MM.1S (cell line): ENCODE data around the gene AFAP1.

Experiments used
- DNase-seq: peaks from one replicate; pipeline ENCODE4 v3.0.0-alpha.2; 2015
- H2AFZ ChIP-seq: fragments of 300-600 bp; sonication (generic); 2 replicates; pipeline ENCODE4 v1.6.0; 2016; ENCODE audit warnings: antibody characterized with exemption, low read length
- H3F3A ChIP-seq: fragments of 300-600 bp; sonication (generic); 2 replicates; pipeline ENCODE4 v1.6.1; 2016; ENCODE audit warnings: mild to moderate bottlenecking, antibody characterized with exemption, low read length, moderate library complexity, mixed read lengths; ENCODE audit not compliant: insufficient read depth
- H3K27ac ChIP-seq: fragments of 300-600 bp; sonication (generic); 2 replicates; pipeline ENCODE4 v1.5.1; 2016; ENCODE audit warnings: mild to moderate bottlenecking, low read length
- H3K27me3 ChIP-seq: fragments of 300-600 bp; sonication (generic); replicated peaks from 2 replicates; pipeline ENCODE4 v1.6.0; 2016; ENCODE audit warnings: low read length; ENCODE audit not compliant: insufficient read depth
- H3K36me3 ChIP-seq: fragments of 300-600 bp; sonication (generic); replicated peaks from 2 replicates; pipeline ENCODE4 v1.6.1; 2016; ENCODE audit warnings: mild to moderate bottlenecking, low read length, mixed read lengths; ENCODE audit not compliant: insufficient read depth
- H3K4me1 ChIP-seq: fragments of 300-600 bp; sonication (generic); 2 replicates; pipeline ENCODE4 v1.6.1; 2016; ENCODE audit warnings: low read length, mixed read lengths
- H3K4me2 ChIP-seq: fragments of 300-600 bp; sonication (generic); 2 replicates; pipeline ENCODE4 v1.6.0; 2016; ENCODE audit warnings: low read depth, low read length
- H3K4me3 ChIP-seq: fragments of 300-600 bp; sonication (generic); 2 replicates; pipeline ENCODE4 v1.5.1; 2016; ENCODE audit warnings: low read length, mixed read lengths
- H3K79me2 ChIP-seq: fragments of 300-600 bp; sonication (generic); 2 replicates; pipeline ENCODE4 v1.6.1; 2016; ENCODE audit warnings: mixed run types, low read length, mixed read lengths
- H3K9ac ChIP-seq: fragments of 300-600 bp; sonication (generic); 2 replicates; pipeline ENCODE4 v1.6.1; 2016; ENCODE audit warnings: low read length, mixed read lengths
- H3K9me2 ChIP-seq: fragments of 300-600 bp; sonication (generic); replicated peaks from 2 replicates; pipeline ENCODE4 v1.6.1; 2016; ENCODE audit warnings: mild to moderate bottlenecking, low read length, mixed read lengths; ENCODE audit not compliant: insufficient read depth
- H3K9me3 ChIP-seq: fragments of 300-600 bp; sonication (generic); replicated peaks from 2 replicates; pipeline ENCODE4 v1.6.1; 2016; ENCODE audit warnings: mild to moderate bottlenecking, low read length, mixed read lengths; ENCODE audit not compliant: insufficient read depth
- H4K20me1 ChIP-seq: fragments of 300-600 bp; sonication (generic); 2 replicates; pipeline ENCODE4 v1.6.1; 2016; ENCODE audit warnings: mild to moderate bottlenecking, low read length, moderate library complexity, mixed read lengths; ENCODE audit not compliant: insufficient read depth
- EZH2 ChIP-seq: fragments of 300-600 bp; sonication (generic); optimal IDR thresholded peaks from 2 replicates; pipeline ENCODE3; 2017; ENCODE audit warnings: low read depth, mild to moderate bottlenecking, antibody characterized with exemption, low read length, mixed read lengths
- EZH2phosphoT487 ChIP-seq: fragments of 300-600 bp; sonication (generic); IDR thresholded peaks from 2 replicates; pipeline ENCODE4 v1.6.1; 2018; ENCODE audit warnings: antibody characterized with exemption, low read length
- TF ChIP-seq, protein P1 (sequence below): fragments of 300-600 bp; sonication (generic); IDR thresholded peaks from 2 replicates; pipeline ENCODE4 v1.5.1; 2016; ENCODE audit warnings: antibody characterized with exemption, low read length, mixed read lengths

Gene AFAP1

DNA sequence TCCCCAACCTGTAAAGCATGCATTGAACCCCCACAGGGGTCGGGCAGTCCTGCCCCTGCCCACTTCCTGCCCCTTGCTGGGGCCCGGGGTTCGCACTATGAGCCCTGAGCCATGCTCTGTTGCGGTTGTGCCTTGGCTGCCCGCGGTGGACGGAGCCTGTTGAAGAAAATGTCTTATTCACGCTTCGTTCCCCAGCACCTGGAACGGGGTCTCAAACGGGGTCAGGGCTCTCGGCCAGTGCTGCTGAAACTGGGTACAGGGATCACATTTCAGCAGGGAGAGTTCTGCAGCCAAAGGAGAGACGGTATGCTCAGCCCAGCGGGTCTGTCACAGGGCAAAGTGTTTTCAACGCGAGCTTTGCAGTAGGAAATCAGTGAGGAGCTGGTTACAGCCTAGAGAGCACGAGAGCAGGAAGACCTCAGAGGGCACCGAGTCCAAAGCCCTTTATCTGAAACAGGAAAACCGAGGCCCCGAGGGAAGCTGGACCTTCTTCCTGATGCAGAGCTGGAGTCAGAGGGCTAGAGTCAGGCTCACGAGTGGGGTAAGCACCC is 46.3 kb upstream of the AFAP1 start:
- Histone ChIP-seq H3K36me3 (no peaks in the 10 kb centered on the region), H2AFZ (no peak overlapping the region), H3K4me3 (no peak overlapping the region), H4K20me1 (no peaks in the 10 kb centered on the region), H3K27ac (no peak overlapping the region), H3K4me2 (no peak overlapping the region), H3K79me2 (no peaks in the 10 kb centered on the region), H3K9ac (no peak overlapping the region), H3K27me3 (peaks cover 85% of the 10 kb centered on the region), H3K4me1 (no peaks in the 10 kb centered on the region), H3K9me3 (no peaks in the 10 kb centered on the region), H3F3A (no peaks in the 10 kb centered on the region), H3K9me2 (no peaks in the 10 kb centered on the region)
- no peak for DNase-seq
- no peak for TF ChIP-seq EZH2

DNA sequence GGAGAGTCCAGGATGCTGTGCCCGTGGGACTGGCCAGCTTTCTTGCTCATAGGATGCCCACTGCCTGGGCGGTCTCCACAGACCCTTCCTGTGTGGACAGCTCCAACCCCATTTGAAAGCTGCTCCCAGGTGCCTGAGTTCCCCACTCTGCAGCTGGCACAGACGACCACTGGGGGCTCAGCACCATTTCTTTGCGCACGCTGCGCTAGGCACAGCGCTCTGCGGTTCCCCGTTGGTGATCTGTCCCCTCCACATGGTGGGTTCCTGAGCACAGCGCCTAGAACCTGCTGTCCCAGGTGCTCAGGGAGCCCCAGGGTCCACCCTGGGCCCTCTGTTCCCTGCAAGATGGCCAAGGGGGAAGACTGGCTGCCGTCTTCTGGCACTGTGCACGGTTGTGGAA is 45.4 kb upstream of the AFAP1 start:
- no peaks in the 10 kb centered on the region for H3K79me2 ChIP-seq
- DNase-seq: no peak
- peaks cover 79% of the 10 kb centered on the region for H3K27me3 ChIP-seq
- no peak overlapping the region for H3K4me2 ChIP-seq
- no peaks in the 10 kb centered on the region for H3K4me1 ChIP-seq
- H3K27ac ChIP-seq: no peak overlapping the region
- H3F3A ChIP-seq: no peaks in the 10 kb centered on the region
- H2AFZ ChIP-seq: no peak overlapping the region
- no peak for TF ChIP-seq EZH2phosphoT487
- TF ChIP-seq EZH2: no peak
- TF ChIP-seq, protein P1, sequence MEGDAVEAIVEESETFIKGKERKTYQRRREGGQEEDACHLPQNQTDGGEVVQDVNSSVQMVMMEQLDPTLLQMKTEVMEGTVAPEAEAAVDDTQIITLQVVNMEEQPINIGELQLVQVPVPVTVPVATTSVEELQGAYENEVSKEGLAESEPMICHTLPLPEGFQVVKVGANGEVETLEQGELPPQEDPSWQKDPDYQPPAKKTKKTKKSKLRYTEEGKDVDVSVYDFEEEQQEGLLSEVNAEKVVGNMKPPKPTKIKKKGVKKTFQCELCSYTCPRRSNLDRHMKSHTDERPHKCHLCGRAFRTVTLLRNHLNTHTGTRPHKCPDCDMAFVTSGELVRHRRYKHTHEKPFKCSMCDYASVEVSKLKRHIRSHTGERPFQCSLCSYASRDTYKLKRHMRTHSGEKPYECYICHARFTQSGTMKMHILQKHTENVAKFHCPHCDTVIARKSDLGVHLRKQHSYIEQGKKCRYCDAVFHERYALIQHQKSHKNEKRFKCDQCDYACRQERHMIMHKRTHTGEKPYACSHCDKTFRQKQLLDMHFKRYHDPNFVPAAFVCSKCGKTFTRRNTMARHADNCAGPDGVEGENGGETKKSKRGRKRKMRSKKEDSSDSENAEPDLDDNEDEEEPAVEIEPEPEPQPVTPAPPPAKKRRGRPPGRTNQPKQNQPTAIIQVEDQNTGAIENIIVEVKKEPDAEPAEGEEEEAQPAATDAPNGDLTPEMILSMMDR: no peak
- H3K4me3 ChIP-seq: no peak overlapping the region
- H3K9ac ChIP-seq: no peak overlapping the region
- H3K9me3 ChIP-seq: no peaks in the 10 kb centered on the region
- H3K9me2 ChIP-seq: no peaks in the 10 kb centered on the region
- H3K36me3 ChIP-seq: no peaks in the 10 kb centered on the region
- H4K20me1 ChIP-seq: no peaks in the 10 kb centered on the region

- Histone ChIP-seq H3K79me2 (no peaks in the 10 kb centered on the region), H3F3A (no peaks in the 10 kb centered on the region), H3K4me3 (no peak overlapping the region), H3K9ac (no peak overlapping the region), H3K9me2 (no peaks in the 10 kb centered on the region), H4K20me1 (no peaks in the 10 kb centered on the region), H3K4me2 (no peak overlapping the region), H3K27ac (no peak overlapping the region), H3K27me3 (peaks cover 80% of the 10 kb centered on the region), H2AFZ (no peak overlapping the region), H3K9me3 (no peaks in the 10 kb centered on the region), H3K4me1 (no peaks in the 10 kb centered on the region), H3K36me3 (no peaks in the 10 kb centered on the region)
- TF ChIP-seq EZH2phosphoT487: no peak
- TF ChIP-seq EZH2: no peak
- TF ChIP-seq, protein P1: no peak
- DNase-seq: no peak
These were observed 44.7 kb upstream of the AFAP1 start for GRCh38 chr4:7984286-7984925.

GRCh38 chr4:7983296-7983695 is 43.6 kb upstream of the AFAP1 start:
- H2AFZ ChIP-seq: no peak overlapping the region
- no peaks in the 10 kb centered on the region for H3K4me1 ChIP-seq
- H3K27me3 ChIP-seq: peaks cover 80% of the 10 kb centered on the region
- H3F3A ChIP-seq: no peaks in the 10 kb centered on the region
- no peak for DNase-seq
- no peaks in the 10 kb centered on the region for H3K79me2 ChIP-seq
- H3K4me3 ChIP-seq: no peak overlapping the region
- H3K9me2 ChIP-seq: no peaks in the 10 kb centered on the region
- H3K9me3 ChIP-seq: no peaks in the 10 kb centered on the region
- no peak overlapping the region for H3K9ac ChIP-seq
- TF ChIP-seq, protein P1: no peak
- TF ChIP-seq EZH2 (no peak), EZH2phosphoT487 (no peak)
- no peaks in the 10 kb centered on the region for H4K20me1 ChIP-seq
- H3K4me2 ChIP-seq: no peak overlapping the region
- H3K27ac ChIP-seq: no peak overlapping the region
- H3K36me3 ChIP-seq: no peaks in the 10 kb centered on the region
